GM19455 (cell line): Measurements from ENCODE around the gene ZNF283.
"Not testable (repeated sequence)": the region's sequence is repeated elsewhere in the genome, so short reads cannot be mapped to it uniquely, and the experiment has no call there.

Experiments
- ATAC-seq: cut with Tn5 transposase; IDR thresholded peaks from one replicate; pipeline ENCODE4 v1.9.1; 2021; ENCODE audit not compliant: unreplicated experiment

Gene ZNF283

GRCh38 chr19:43799502-43800142 is 27.5 kb upstream of the ZNF283 start:
- ATAC-seq = no peak

- ATAC-seq = no peak
These were observed 24.7 kb upstream of the ZNF283 start, which contains the start of gene LYPD5 for GRCh38 chr19:43802216-43802951. Gene LYPD5 (minus strand): TSS chr19:43802447. CDS start chr19:43802380, 67 bp downstream.

GRCh38 chr19:43804432-43804831 is 22.7 kb upstream of the ZNF283 start:
- no peak for ATAC-seq

- ATAC-seq = not testable (repeated sequence)
These were observed 20.7 kb upstream of the ZNF283 start for GRCh38 chr19:43806401-43806800.

GRCh38 chr19:43806848-43807247 is 20.3 kb upstream of the ZNF283 start:
- no peak for ATAC-seq

GRCh38 chr19:43807651-43808050 is 19.5 kb upstream of the ZNF283 start:
- ATAC-seq = no peak

GRCh38 chr19:43809762-43810696 is 17.1 kb upstream of the ZNF283 start:
- no peak for ATAC-seq

- no peak for ATAC-seq
These were observed 15.3 kb upstream of the ZNF283 start for GRCh38 chr19:43811837-43812236.

- no peak for ATAC-seq
These were observed 14.9 kb upstream of the ZNF283 start for GRCh38 chr19:43812259-43812658.

GRCh38 chr19:43812688-43813087 is 14.4 kb upstream of the ZNF283 start:
- ATAC-seq = no peak

GRCh38 chr19:43814663-43815352 is 12.3 kb upstream of the ZNF283 start:
- ATAC-seq = no peak

- ATAC-seq = not testable (repeated sequence)
These were observed 9.7 kb upstream of the ZNF283 start for GRCh38 chr19:43817454-43817853.

GRCh38 chr19:43818500-43818899 is 8.6 kb upstream of the ZNF283 start:
- no peak for ATAC-seq

GRCh38 chr19:43820098-43820883 is 6.8 kb upstream of the ZNF283 start:
- ATAC-seq = no peak

- no peak for ATAC-seq
These were observed 6.3 kb upstream of the ZNF283 start for GRCh38 chr19:43820884-43821215.

- ATAC-seq = not testable (repeated sequence)
These were observed 3.3 kb upstream of the ZNF283 start for GRCh38 chr19:43823856-43824255.

GRCh38 chr19:43824572-43824971 is 2.5 kb upstream of the ZNF283 start:
- ATAC-seq = not testable (repeated sequence)

GRCh38 chr19:43839139-43839538 is 12.0 kb downstream of the ZNF283 start:
- ATAC-seq = no peak

- ATAC-seq = no peak
These were observed 14.9 kb downstream of the ZNF283 start for GRCh38 chr19:43842007-43842406.

GRCh38 chr19:43847246-43847645 is 20.1 kb downstream of the ZNF283 start:
- no peak for ATAC-seq
